Measurements from ENCODE around the gene MMS19. TPM values are rescaled to one million over a fixed set of nuclear protein-coding genes. Genes with fewer than 3 reads are reported as not detected.

Gene MMS19
- total RNA-seq, 4 donors from 2014 or later, result 103 to 142 (median 115) TPM

GRCh38 chr10:97537186-97537869 lies 39.1 kb upstream of the MMS19 start:
- H3K4me3 ChIP-seq (ENCODE audit: low read depth, poor library complexity, severe bottlenecking), result no peak overlapping the region
- intact Hi-C loops (cut with DNase I; ENCODE audit: low total_unique reads), result no loop called here
- no peak for DNase-seq (ENCODE audit: low spot score in 2 of 2)
- WGBS, 2 donors, result 86 to 89% methylated on average over 5 of the region's 5 CpGs
- TF ChIP-seq, protein P1, sequence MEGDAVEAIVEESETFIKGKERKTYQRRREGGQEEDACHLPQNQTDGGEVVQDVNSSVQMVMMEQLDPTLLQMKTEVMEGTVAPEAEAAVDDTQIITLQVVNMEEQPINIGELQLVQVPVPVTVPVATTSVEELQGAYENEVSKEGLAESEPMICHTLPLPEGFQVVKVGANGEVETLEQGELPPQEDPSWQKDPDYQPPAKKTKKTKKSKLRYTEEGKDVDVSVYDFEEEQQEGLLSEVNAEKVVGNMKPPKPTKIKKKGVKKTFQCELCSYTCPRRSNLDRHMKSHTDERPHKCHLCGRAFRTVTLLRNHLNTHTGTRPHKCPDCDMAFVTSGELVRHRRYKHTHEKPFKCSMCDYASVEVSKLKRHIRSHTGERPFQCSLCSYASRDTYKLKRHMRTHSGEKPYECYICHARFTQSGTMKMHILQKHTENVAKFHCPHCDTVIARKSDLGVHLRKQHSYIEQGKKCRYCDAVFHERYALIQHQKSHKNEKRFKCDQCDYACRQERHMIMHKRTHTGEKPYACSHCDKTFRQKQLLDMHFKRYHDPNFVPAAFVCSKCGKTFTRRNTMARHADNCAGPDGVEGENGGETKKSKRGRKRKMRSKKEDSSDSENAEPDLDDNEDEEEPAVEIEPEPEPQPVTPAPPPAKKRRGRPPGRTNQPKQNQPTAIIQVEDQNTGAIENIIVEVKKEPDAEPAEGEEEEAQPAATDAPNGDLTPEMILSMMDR (IDR thresholded peaks at IDR 0.05), result no peak
- TF ChIP-seq POLR2A (IDR thresholded peaks at IDR 0.05), result no peak

- TF ChIP-seq, protein P1 (IDR thresholded peaks at IDR 0.05), result no peak
- TF ChIP-seq POLR2A (IDR thresholded peaks at IDR 0.05), result no peak
- intact Hi-C loops (cut with DNase I; ENCODE audit: low total_unique reads), result no loop called here
- H3K4me3 ChIP-seq (ENCODE audit: low read depth, poor library complexity, severe bottlenecking), result no peak overlapping the region
- 80 to 91% methylated on average over 6 of the region's 6 CpGs for WGBS, 2 donors
- DNase-seq (ENCODE audit: low spot score in 2 of 2), result no peak
Observed at GRCh38 chr10:97534746-97535367, 36.6 kb upstream of the MMS19 start.

DNA sequence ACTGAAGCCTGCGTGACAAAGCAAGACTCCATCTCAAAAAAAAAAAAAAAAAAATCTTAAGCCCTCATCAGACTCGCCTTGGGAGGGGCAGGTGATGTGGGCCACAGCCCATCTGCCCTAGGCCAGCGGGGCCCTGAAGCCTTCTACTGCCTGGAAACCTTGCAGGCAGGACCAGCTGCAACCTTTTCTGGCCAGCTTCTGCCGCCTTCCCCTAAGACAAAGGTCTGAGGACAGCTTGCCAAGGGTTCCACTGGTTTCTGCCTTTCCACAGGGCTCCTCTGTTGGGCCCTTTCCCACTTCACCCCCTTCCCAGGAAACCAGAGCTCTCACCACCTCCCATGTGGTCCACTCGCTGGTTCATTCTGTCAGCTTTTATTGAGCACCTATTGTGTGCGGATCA lies 35.7 kb upstream of the MMS19 start:
- H3K4me3 ChIP-seq (ENCODE audit: low read depth, poor library complexity, severe bottlenecking), result no peak overlapping the region
- 72 to 85% methylated on average over 6 of the region's 6 CpGs for WGBS, 2 donors
- TF ChIP-seq POLR2A (IDR thresholded peaks at IDR 0.05), result no peak
- TF ChIP-seq, protein P1 (IDR thresholded peaks at IDR 0.05), result no peak
- no peak for DNase-seq (ENCODE audit: low spot score in 2 of 2)
- intact Hi-C loops (cut with DNase I; ENCODE audit: low total_unique reads), result no loop called here

DNA sequence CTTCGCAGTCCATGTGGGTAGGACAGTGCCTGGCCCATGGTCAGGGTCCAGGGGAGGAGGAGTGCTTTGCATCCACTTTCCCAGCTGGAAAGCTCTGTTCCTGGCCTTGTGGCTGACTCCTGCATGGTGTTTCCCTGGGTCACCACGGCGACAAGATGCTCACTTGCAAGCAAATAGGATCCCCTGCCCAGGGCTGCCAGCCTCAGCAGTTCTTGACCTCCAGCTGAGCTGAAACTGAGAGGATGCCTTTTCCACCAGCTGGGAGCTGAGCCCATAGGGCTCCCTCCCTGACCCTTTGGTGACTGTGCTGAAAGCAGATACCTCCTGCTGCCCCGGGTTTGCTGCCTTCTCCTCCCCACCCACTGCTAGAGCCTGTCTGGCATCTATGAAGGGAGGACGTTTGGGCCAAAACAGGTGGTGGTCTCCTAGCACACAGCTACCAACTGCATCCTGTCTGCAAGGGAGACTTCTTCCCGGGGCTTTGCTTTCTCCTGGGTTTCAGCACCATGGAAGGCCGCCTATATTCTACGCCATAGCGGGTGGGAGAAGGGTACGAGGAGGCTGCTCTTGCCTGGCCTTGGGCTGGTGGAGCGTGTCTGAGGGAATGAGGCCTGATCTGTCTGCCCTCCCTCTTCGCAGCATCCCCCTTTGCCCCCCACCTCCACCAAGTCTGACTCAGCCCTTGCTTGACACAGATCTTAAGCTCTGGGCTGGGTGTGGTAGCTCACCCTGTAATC lies 34.9 kb upstream of the MMS19 start:
- no peak for DNase-seq (ENCODE audit: low spot score in 2 of 2)
- intact Hi-C loops (cut with DNase I; ENCODE audit: low total_unique reads), result no loop called here
- 71 to 80% methylated on average over 12 of the region's 12 CpGs for WGBS, 2 donors
- TF ChIP-seq, protein P1 (IDR thresholded peaks at IDR 0.05), result no peak
- no peak for TF ChIP-seq POLR2A (IDR thresholded peaks at IDR 0.05)
- H3K4me3 ChIP-seq (ENCODE audit: low read depth, poor library complexity, severe bottlenecking), result no peak overlapping the region

DNA sequence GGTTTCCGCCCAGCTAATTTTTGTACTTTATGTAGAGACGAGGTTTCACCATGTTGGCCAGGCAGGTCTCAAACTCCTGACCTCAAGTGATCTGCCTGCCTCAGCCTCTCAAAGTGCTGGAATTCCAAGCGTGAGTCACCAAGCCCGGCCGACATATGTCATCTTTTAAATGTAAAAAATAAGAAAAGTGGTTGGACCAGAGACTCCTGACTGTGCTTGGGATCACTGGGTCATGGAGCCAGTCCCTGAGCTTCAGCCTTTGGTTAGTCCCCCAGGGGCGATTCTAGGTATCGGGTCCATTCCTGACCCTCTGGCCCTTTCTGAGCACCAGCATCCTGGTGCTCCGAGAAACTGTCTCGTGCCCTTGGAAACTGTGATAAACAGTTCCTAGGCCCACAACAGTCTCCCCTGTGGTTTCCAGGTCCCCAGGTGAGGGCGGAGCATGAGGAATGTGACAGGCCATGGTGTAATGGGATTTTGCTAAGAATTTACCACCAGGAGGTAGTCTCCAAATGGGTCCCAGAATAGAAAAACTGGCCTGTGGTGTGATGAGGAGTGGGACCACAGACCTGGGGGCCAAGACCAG lies 33.3 kb upstream of the MMS19 start:
- 87 to 88% methylated on average over 10 of the region's 10 CpGs for WGBS, 2 donors
- no peak overlapping the region for H3K4me3 ChIP-seq (ENCODE audit: low read depth, poor library complexity, severe bottlenecking)
- intact Hi-C loops (cut with DNase I; ENCODE audit: low total_unique reads), result no loop called here
- no peak for TF ChIP-seq POLR2A (IDR thresholded peaks at IDR 0.05)
- TF ChIP-seq, protein P1 (IDR thresholded peaks at IDR 0.05), result no peak
- no peak for DNase-seq (ENCODE audit: low spot score in 2 of 2)
